Heart left ventricle (tissue), 16 donors: ENCODE results near the gene PTPRH. TPM values are rescaled to one million over a fixed set of nuclear protein-coding genes. Genes with fewer than 3 reads are reported as not detected.
A peak's percentile ranks its signal among the peaks of the same experiment; 100 is the strongest.

Experiments used
- ATAC-seq, 4 donors: fragments of 200-7000 bp; cut with Tn5 transposase; one replicate each; pipeline ENCODE4 v1.9.1; 2020 to 2022; ENCODE audit warnings: moderate library complexity in 4 of 4, mild to moderate bottlenecking in 3 of 4, moderate number of reproducible peaks in 1 of 4
- DNase-seq, 5 donors: peaks; one replicate each; pipeline ENCODE4 v3.0.0-alpha.2; 2020
- H3K27ac ChIP-seq, 12 donors: fragments of 200-600 bp; sonication (generic) in 4 of 12; one replicate each; pipeline versions ENCODE4 v1.5.0 to v1.8.0; 2016 to 2022; ENCODE audit warnings: mild to moderate bottlenecking in 2 of 12
- H3K27me3 ChIP-seq, 9 donors: fragments of 200-600 bp; sonication (generic) in 2 of 9; one replicate each; pipeline versions ENCODE4 v1.5.1 to v1.8.0; 2016 to 2022; ENCODE audit warnings: mild to moderate bottlenecking in 3 of 9
- H3K36me3 ChIP-seq, 9 donors: fragments of 200-600 bp; sonication (generic) in 2 of 9; one replicate each; pipeline versions ENCODE4 v1.5.0 to v1.8.0; 2018 to 2022; ENCODE audit warnings: mild to moderate bottlenecking in 2 of 9
- H3K4me1 ChIP-seq, 12 donors: fragments of 200-600 bp; sonication (generic) in 4 of 12; one replicate each; pipeline versions ENCODE4 v1.5.0 to v1.8.0; 2016 to 2022; ENCODE audit warnings: mild to moderate bottlenecking in 3 of 12
- H3K4me3 ChIP-seq, 12 donors: fragments of 200-600 bp; sonication (generic) in 4 of 12; one replicate each; pipeline versions ENCODE4 v1.5.0 to v1.8.0; 2017 to 2022; ENCODE audit warnings: mild to moderate bottlenecking in 9 of 12, moderate library complexity in 4 of 12
- H3K9me3 ChIP-seq, 12 donors: fragments of 200-600 bp; sonication (generic) in 4 of 12; one replicate each; pipeline versions ENCODE4 v1.5.0 to v1.8.0; 2016 to 2022; ENCODE audit warnings: mild to moderate bottlenecking in 1 of 12
- POLR2A ChIP-seq, 2 donors: fragments of 450-650 bp; IDR thresholded peaks; one replicate each; pipeline ENCODE4 v1.6.1; 2017; ENCODE audit warnings: antibody characterized with exemption in 2 of 2, mild to moderate bottlenecking in 2 of 2, moderate library complexity in 2 of 2
- WGBS, 4 donors: extraction: QIAGEN DNeasy Blood & Tissue Kit in 2 of 4; methylation state at CpG; one replicate each; pipeline versions ENCODE4 v1.1.5 to v1.1.7; 2013 to 2018; 5-methylcytosine and 5-hydroxymethylcytosine counted together
- intact Hi-C, 10 donors: fragments of 100-400 bp; cut with DNase I; formaldehyde crosslinking; loops; one replicate each; pipeline versions ENCODE4 v1.11.1 to v1.14.2; 2022
- polyA plus RNA-seq, 2 donors: library from polyadenylated mRNA; stranded (reverse); fragments of 200-250 nt; gene quantifications; one replicate each; pipeline ENCODE4 v1.2.3, GENCODE V29; 2013
- total RNA-seq, 9 donors: library from RNA; depleted of rRNA in 2 of 9; stranded (reverse); fragments of >200 nt in 2 of 9; fragmentation: NEBNext Ultra II Directional in 3 of 9; extraction: Animal tissue kit (Norgen Biotek cat#: 25700) in 3 of 9; gene quantifications; one replicate each; pipeline versions ENCODE4 v1.1.0 to v1.2.4, GENCODE V29; 2016 to 2023
- TF ChIP-seq, protein P1 (sequence below), 12 donors: fragments of 200-600 bp; sonication (generic) in 4 of 12; IDR thresholded peaks; one replicate each; pipeline versions ENCODE4 v1.5.0 to v1.8.0; 2018 to 2022; ENCODE audit warnings: antibody characterized with exemption in 12 of 12, mild to moderate bottlenecking in 5 of 12
- donor health status: ischemic (EF 13 %, LVEDD 7.1; RV severe dilation, severe dysfunction).
- donor health status: healthy with polysubstance abuse.
- donor health status: DM: no; HTN: yes; CAD: no.
- donor health status: DM: no; HTN: no; CAD: no.
- donor health status: ischemic (EF 25% LVEDD 6.9; RV normal size, moderate dysfunction).
- donor health status: ischemic (EF 25% LVEDD 5.7; RV mildly dilated, moderate dysfunction).
- donor health status: healthy.
- donor health status: DM: yes; HTN: yes; CAD: no.
- donor health status: ischemic (EF 35%, LVEDD 5.7; RV mildly dilated, moderate dysfunction).
- donor health status: nonischemic (EF 11% LVEDD 7.7; RV severe dilation, severe dysfunction).
- donor health status: DM: yes; HTN: yes; CAD: no.
- donor health status: PGD.
- donor health status: ischemic (EF 29% LVEDD 5.4; RV normal size, mild dysfunction).
- donor health status: nonischemic (EF 23%, LVEDD 6.1; RV moderate dilation, normal function).

PTPRH gene
- total and polyA plus RNA-seq, 11 donors = 0.75 to 11.4 (median 2.3) TPM

DNA sequence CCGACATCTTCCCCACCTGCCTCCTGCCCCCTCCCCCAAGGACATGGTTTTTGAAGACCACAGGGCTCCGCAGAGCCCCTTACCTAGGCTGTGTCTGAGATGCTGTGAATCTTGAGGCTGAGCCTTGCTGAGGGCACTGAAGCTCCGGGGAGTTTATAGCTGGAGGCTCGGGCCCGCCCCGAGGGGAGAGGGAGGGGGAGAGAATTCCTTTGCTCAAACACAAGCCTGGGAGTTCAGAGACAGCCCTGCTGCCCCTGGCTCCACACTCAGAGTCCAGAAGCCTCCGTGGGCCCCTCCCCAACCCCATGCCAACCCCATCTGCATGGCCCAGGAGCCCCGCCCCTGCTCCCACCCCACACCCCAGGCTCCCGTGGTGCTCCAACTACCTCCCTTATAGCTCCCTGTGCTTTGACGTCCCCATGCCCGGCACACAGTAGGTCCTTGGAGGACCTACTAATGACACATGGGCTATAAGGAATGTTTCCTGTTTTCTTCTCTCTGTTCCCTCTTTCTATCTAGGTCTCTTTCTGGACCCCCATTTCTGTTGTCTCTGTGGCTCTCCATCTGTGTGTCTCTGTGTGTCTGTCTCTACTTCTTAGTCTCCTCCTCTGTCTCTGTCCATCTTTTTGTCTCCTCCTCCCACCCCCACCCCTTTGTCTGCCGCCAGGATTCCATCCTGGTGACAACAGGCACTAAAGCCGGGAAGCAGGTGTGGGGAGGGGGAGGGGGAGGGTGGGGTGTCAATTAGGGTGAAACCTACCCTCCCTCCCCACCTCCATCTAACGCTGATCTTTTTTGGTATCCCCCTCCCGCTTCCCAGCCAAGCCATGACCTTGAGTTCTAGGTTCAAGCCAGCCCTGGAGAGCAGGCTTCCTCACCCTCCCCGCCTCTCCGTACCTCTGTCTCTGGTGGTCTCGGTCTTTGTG lies 60.0 kb downstream of the PTPRH start, which contains the start of gene TNNT1:
TNNT1 (minus strand) TSS at position 129 of the 926 bp plus-strand sequence. CDS start 2,049 bp downstream, outside the sequence.
- peak in 4 of 5 donors; percentile 52 to 64 (median 57) for DNase-seq
- peaks cover 2 to 43% (median 26%) of the 10 kb centered on the region in 9 donors for H3K27me3 ChIP-seq

DNA sequence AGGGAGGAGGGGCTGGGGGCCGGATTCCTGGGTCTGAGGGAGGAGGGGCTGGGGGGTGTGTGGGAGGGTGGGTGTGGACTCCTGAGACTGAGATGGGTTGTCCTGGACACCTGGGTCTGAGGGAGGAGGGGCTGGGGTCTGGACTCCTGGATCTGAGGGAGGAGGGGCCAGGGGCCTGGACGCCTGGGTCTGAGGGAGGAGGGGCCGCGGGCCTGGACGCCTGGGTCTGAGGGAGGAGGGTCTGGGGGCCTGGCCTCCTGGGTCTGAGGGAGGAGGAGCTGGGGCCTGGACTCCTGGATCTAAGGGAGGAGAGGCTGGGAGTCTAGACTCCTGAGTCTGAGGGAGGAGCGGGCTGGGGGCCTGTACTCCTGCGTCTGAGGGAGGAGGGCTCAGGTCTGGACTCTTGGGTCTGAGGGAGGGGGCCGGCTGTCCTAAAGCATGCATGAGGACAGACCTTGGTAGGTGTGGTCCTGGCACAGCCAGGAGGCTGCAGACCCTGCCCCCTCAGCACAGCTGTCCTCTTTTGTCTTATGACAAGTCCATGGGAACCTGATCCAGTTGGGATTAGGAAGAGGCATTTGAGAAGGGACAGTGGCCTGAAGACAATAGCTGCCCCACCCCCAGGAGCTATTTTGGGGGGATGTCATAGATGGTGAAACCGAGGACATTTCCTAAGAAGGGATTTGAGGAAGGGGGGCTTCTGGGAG lies 61.6 kb downstream of the PTPRH start:
- Histone ChIP-seq H3K27ac (peak overlapping the region in 5 of 12 donors; percentile 25 to 85 (median 75)), H3K4me1 (peaks cover 0 to 46% (median 6%) of the 10 kb centered on the region in 12 donors), H3K36me3 (peaks cover 0 to 33% (median 9%) of the 10 kb centered on the region in 9 donors), H3K4me3 (no peak overlapping the region), H3K27me3 (peaks cover 2 to 57% (median 32%) of the 10 kb centered on the region in 9 donors), H3K9me3 (peaks cover 0 to 8% (median 0%) of the 10 kb centered on the region in 12 donors)
- WGBS, 4 donors = 18 to 35% (median 20%) methylated on average over 4 to 9 of the region's 9 CpGs
- DNase-seq (peak in 1 of 5 donors; percentile 54), ATAC-seq (no peak)
- intact Hi-C loops = loop anchor here in 3 of 10 donors (10.0 kb wide), 3 partner anchors 267 to 457 kb away; partner anchors contain the start of genes ZNF524 (in 1 of the 3) and ZNF865 (in 1 of the 3)
- no peak for TF ChIP-seq POLR2A (IDR thresholded peaks at IDR 0.05)
- TF ChIP-seq, protein P1, sequence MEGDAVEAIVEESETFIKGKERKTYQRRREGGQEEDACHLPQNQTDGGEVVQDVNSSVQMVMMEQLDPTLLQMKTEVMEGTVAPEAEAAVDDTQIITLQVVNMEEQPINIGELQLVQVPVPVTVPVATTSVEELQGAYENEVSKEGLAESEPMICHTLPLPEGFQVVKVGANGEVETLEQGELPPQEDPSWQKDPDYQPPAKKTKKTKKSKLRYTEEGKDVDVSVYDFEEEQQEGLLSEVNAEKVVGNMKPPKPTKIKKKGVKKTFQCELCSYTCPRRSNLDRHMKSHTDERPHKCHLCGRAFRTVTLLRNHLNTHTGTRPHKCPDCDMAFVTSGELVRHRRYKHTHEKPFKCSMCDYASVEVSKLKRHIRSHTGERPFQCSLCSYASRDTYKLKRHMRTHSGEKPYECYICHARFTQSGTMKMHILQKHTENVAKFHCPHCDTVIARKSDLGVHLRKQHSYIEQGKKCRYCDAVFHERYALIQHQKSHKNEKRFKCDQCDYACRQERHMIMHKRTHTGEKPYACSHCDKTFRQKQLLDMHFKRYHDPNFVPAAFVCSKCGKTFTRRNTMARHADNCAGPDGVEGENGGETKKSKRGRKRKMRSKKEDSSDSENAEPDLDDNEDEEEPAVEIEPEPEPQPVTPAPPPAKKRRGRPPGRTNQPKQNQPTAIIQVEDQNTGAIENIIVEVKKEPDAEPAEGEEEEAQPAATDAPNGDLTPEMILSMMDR (IDR thresholded peaks at IDR 0.05) = no peak

More for the DNA sequence above, 60.0 kb downstream of the PTPRH start, which contains the start of gene TNNT1:
- Histone ChIP-seq H3K27ac (peak within 1 kb of the TSS in 10 of 12 donors; percentile 24 to 85 (median 64)), H3K4me3 (peak within 1 kb of the TSS in 1 of 12 donors; percentile 10), H3K36me3 (peaks cover 0 to 46% (median 18%) of the 10 kb centered on the region in 9 donors), H3K4me1 (peaks cover 0 to 58% (median 6%) of the 10 kb centered on the region in 12 donors), H3K9me3 (peaks cover 0 to 8% (median 0%) of the 10 kb centered on the region in 12 donors)
- TF ChIP-seq POLR2A (IDR thresholded peaks at IDR 0.05) = peak in 1 of 2 donors; percentile 3
- TF ChIP-seq, protein P1 (IDR thresholded peaks at IDR 0.05) = no peak
- WGBS, 4 donors = 7 to 19% (median 11%) methylated on average over 14 to 18 of the region's 18 CpGs
- peak; percentile 45 to 70 (median 50) for ATAC-seq
- intact Hi-C loops = loop anchor here in 3 of 10 donors (10.0 kb wide), 3 partner anchors 265 to 455 kb away; partner anchors contain the start of genes ZNF524 (in 1 of the 3) and ZNF865 (in 1 of the 3)

DNA sequence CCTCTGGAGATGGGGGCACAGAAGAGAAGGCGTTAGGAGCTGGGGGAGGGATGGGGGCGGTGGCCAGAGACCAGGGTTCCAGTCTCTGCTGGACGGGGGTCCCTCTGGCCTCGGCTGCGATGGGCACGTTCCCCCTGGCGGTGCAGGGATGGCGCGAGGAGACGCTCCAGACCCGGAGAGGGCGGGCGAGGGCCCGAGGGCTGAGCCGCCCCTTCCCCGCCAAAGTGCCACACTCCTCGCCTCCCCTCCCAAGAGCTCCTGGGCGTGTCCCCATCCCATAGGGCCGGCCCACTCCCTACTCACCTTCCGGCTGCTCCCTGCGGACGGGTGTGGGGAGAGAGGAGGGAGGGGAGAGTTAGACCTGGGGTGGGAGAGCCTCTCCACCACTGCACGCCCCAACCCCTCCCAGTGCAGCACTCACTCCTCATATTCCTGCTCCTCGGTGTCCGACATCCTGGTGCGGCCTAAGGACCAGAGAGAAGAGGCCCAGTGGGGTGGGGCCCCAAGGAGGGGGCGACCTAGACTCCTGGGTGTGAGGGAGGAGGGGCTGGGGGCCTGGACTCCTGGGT lies 62.5 kb downstream of the PTPRH start:
- ATAC-seq (peak in 3 of 4 donors; percentile 8 to 37 (median 10)), DNase-seq (peak in 2 of 5 donors; percentile 31 to 60)
- intact Hi-C loops = loop anchor here in 3 of 10 donors (10.0 kb wide), 3 partner anchors 268 to 458 kb away; partner anchors contain the start of genes ZNF524 (in 1 of the 3) and ZNF865 (in 1 of the 3)
- H3K36me3 ChIP-seq = peaks cover 0 to 29% (median 4%) of the 10 kb centered on the region in 9 donors
- peak overlapping the region in 2 of 12 donors; percentile 7 to 20 for H3K4me3 ChIP-seq
- WGBS, 4 donors = 2 to 4% (median 3%) methylated on average over 21 to 27 of the region's 27 CpGs
- peaks cover 4 to 66% (median 32%) of the 10 kb centered on the region in 9 donors for H3K27me3 ChIP-seq
- no peak for TF ChIP-seq POLR2A (IDR thresholded peaks at IDR 0.05)
- TF ChIP-seq, protein P1 (IDR thresholded peaks at IDR 0.05) = no peak
- H3K9me3 ChIP-seq = peaks cover 0 to 3% (median 0%) of the 10 kb centered on the region in 12 donors
- peak overlapping the region in 3 of 12 donors; percentile 30 to 41 (median 33) for H3K27ac ChIP-seq
- H3K4me1 ChIP-seq = peaks cover 0 to 39% (median 4%) of the 10 kb centered on the region in 12 donors
